Measurements from ENCODE around the gene NCOA5.

The NCOA5 gene

DNA sequence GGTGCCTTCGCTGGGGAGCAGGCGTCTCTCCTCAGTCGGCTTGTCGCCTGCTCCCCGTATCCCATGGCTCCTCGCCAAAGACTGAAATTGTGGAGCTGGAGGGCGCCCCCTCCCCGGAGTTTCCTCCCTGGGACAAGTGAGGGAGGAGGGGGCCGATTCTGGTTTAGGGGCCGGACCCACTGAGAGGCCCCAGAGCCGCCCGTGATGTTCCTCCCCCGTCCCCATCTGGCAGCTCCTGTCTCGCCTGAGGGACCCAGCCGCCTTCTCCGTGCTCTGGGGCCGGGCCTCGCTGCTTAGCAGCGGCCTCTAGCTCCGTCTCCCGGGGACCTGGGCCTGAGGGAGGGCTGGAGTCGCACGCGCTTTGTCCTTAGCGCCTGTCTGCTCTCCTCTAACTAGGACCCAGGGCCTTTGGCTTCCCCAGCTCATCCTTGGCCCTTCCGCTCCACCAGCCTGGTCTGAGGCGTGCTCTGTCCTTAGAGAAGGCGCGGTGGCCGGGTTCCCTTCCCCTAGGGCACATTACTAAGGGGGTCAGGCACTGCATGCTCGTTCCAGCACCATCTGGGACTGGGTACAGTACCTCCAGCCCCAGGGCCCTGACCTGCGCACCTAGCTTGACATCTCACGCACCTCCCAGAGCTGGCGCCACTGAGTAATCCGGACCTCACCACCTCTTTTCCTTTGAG lies 31.0 kb downstream of the NCOA5 start:
- no peak for DNase-seq

DNA sequence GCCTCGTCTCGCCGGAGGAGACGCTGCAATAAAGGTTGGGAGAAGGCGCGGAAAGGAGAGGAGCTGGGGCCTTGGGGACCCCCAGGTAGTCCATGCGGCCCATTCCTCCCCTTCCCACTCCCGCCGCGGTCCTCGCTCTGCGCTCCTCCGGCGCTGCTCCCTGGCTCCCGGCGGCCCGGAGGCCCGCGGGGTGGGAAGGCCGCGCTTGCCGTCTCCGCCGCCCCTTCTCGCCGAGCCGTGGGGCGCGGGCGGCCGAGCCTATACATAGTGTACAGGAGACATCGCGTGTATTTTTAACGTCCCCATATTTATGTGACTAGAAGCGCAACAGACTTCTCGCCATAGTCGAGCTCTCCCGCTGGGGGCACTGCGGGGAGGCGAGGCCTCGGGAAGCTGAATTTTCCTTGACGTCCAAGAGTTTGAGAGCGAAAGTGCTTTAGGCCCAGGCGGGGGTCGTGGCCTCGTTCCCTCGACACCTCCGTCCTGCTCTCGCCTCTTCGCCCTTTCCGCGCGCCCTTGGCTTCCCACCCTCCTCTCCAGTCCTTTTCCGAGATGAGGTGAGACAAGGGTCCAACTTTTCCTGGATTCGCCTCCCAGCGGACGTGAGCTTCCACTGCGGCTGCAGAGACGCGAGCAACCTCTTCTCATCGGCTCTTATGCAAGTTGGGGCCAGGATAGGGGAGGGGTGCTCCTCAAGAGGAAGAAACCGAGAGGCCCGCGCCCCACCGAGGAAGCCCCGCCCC lies 31.7 kb downstream of the NCOA5 start:
- no peak for DNase-seq

DNA sequence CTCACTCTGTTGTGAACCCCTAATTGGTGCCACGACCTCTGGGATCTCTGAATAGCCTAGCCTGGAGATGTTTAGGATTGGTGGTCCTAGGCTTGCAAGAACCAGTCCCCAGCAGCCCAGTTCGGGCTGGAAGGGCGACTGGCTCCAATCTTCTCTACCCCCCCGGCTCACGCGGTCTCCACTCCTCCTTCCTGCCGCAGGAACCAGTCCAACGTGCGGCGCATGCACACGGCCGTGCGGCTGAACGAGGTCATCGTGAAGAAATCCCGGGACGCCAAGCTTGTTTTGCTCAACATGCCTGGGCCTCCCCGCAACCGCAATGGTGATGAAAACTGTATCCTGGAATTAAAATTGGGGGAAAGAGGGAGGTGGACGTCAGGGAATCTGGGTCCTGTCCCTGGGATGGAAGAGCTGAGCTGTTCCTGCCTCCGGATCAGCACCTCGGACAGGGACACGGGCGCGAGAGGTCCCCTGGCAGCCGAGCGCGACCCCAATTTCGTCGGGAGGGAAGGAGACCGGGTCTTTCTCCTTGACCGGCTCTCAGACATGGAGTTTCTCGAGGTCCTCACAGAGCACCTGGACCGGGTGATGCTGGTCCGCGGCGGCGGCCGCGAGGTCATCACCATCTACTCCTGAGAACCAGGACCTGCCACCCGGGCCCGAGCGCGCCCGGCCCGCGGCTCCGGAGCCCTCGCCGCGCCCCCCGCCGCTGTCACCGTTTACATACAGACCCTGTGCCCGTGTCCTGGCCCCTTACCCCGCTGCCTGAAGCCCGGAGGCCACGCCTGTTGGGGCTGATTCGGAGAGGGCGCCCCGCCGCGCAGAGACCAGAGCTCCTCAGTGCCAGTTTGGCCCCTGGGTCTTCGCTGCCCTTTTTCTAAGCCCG lies 32.5 kb downstream of the NCOA5 start:
- DNase-seq: no peak

DNA sequence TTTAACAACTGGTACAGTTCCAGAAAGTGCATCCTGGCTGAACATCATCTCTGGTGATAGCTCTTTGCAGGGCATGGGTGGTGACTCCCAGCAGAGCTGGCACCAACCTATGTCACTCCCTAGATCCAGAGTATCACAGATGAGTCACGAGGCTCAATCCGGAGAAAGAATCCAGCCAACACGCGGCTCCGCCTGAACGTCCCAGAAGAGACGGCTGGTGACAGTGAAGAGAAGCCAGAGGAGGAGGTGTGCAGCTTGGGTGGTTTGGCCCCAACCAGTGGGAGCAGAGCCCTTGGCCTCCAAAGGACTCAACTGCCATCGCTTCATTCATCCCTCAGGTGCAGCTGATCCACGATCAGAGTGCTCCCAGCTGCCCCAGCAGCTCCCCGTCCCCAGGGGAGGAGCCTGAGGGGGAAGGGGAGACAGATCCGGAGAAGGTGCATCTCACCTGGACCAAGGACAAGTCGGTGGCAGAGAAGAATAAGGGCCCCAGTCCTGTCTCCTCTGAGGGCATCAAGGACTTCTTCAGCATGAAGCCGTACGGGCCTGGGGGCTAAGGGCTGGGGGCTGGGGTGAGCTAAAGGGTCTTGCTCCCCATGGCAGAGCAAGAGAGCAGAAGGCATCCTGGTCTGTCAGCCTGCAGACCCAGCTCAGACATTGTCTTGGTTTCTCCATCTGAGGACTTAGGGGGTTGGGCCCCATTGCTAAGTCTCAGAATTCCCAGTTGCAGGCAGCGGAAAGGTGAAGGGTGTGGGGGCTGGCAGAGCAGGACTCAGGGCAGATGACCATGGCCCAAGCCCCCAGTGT lies 33.5 kb downstream of the NCOA5 start:
- no peak for DNase-seq

- no peak for DNase-seq
Observed at GRCh38 chr20:46055269-46055668, 34.5 kb downstream of the NCOA5 start.

GRCh38 chr20:46054606-46055005 lies 35.2 kb downstream of the NCOA5 start:
- DNase-seq: no peak

GRCh38 chr20:46053416-46053815 lies 36.3 kb downstream of the NCOA5 start:
- DNase-seq: no peak

DNA sequence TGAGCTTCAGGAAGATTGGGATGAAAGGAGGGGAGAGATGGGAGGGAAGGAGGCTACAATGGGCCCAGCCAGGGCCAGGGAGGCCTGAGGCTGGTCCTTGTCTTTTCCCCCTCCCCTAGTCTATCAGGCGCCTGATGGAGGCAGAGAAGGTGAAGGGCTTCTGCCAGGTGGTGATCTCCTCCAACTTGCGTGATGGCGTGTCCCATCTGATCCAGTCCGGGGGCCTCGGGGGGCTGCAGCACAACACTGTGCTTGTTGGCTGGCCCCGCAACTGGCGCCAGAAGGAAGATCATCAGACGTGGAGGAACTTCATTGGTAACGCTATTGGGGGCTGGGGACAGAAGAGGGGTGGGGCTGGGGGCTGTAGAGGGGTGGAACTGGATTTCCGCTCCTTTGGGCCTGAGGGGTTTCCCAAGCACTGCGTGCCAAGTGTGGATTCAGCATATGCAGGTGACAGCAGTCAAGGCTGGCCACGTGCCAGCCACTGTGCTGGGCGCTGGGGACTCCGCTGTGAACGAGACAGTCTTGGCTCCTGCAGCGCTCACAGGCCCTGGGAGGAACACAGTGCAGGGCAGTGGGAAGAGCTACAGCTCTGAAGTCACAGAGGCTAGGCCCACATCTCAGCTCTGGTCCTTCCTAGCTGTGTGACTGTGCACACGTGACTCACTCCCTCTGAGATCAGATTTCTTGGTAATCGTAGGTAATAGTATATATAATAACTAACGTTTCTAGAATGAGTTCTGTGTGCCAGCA lies 38.0 kb downstream of the NCOA5 start:
- DNase-seq: no peak

- no peak for DNase-seq
Observed at GRCh38 chr20:46050885-46051284, 38.9 kb downstream of the NCOA5 start.

GRCh38 chr20:46050444-46050843 lies 39.3 kb downstream of the NCOA5 start:
- no peak for DNase-seq

- no peak for DNase-seq
Observed at GRCh38 chr20:46049815-46050214, 39.9 kb downstream of the NCOA5 start.

GRCh38 chr20:46049190-46049589 lies 40.6 kb downstream of the NCOA5 start:
- no peak for DNase-seq

DNA sequence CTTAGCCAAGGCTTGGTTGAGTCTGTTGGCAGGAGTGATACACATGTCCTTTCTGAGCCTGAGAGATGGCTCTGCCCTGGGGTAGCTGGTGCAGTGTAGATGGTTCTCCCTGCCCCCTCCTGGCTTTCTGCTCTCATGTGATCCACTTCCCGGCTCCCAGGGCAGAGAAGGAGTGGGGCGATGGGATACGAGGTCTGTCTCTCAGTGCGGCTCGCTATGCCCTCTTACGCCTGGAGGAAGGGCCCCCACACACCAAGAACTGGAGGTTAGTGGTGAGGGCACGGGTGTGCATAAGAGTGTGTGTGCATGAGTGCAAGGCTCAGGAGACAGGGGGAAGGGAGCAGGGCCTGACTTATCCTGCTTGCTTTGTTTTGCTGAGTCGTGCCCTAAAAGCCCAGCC lies 41.9 kb downstream of the NCOA5 start:
- no peak for DNase-seq

DNA sequence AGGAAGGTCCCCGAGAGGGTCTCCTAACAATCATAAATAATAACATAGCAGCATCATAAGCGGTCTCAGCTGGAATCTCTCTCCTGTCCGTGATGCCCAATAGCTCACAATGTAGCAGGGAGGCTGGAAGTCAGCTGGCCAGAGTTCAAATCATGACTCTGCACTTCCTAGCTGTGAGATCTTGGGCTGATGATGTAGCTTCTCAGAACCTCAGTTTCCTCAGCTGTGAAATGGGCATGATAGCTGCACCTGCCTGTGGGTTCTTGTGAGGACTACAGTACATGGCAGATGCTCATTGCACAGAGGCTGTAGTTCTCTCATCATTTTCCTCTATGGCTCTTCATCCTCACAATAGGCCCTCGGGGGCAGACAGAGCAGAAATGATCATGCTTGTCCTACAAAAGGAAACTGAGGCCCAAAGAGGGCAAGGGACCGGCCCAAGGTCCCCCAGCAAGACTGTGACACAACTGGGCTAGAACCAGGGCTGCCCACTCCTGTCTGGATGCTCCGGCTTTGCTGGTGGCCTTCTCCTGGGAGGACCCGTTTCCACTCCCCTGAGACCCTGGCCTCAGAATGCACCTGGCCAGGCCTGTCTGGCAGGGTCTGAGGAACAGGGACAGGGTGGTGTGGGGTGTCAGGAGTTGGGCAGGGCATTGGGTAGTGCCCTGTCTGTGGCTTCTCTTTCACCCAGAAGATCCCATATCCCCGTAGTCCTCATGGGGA lies 43.0 kb downstream of the NCOA5 start:
- no peak for DNase-seq

GRCh38 chr20:46044896-46045295 lies 44.9 kb downstream of the NCOA5 start:
- no peak for DNase-seq

DNA sequence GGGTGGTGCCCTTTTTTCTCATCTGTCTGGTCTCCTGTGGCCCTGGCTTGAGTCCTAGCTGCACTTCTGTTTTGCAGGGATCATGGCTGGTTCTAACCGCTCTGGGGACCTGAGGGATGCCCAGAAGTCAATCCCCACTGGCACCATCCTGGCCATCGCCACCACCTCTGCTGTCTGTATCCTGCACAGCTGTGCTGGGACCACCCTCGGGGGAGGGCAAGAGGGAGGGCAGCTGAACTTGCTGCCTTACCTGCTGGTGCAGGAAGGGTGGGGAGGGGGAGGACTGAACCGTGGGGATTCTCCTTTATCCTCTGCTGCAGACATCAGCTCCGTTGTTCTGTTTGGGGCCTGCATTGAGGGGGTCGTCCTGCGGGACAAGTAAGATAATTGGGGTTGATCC lies 46.2 kb downstream of the NCOA5 start:
- no peak for DNase-seq

GRCh38 chr20:46040902-46041535 lies 48.7 kb downstream of the NCOA5 start:
- DNase-seq: no peak

DNA sequence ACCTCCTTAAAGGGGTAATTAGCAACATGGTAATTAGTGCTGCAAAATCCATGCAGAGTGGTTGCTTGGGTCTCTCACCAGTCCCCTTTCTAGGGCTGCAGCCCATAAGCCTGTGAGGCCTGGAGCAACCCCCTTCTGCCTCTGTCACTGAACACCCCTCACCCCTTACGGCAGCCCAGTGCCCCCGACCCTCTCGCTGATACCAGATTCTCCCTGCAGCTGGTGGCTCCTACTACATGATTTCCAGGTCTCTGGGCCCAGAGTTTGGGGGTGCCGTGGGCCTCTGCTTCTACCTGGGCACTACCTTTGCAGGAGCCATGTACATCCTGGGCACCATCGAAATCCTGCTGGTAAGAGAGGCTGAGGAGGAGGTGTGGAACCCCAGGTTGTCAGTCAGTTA lies 52.7 kb downstream of the NCOA5 start:
- DNase-seq: no peak

GRCh38 chr20:46036370-46036769 lies 53.4 kb downstream of the NCOA5 start:
- no peak for DNase-seq

GRCh38 chr20:46035713-46036112 lies 54.0 kb downstream of the NCOA5 start:
- DNase-seq: no peak

GRCh38 chr20:46035253-46035652 lies 54.5 kb downstream of the NCOA5 start:
- no peak for DNase-seq

All from NCI-H774 (cell line).